ENCODE measurements around the gene SGSM2.

DNA sequence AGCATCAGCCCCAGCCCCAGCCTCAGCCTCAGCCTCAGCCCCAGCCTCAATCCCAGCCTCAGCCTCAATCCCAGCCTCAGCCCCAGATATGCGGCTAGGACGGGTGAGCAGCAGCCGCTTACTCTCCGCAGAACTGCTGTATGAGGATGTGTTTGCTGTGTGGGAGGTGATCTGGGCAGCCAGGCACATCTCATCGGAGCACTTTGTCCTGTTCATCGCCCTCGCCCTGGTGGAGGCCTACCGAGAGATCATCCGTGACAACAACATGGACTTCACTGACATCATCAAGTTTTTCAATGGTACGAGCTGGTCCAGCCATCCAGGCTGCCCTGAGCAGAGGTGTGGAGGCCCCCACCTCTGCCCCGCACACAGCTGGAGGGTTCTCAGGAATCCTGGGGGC lies 41.6 kb downstream of the SGSM2 start:
- TF ChIP-seq CTCF (IDR thresholded peaks at IDR 0.05; ENCODE audit: poor library complexity, severe bottlenecking) (no peak), RAD21 (conservative IDR thresholded peaks at IDR 0.05) (no peak), EZH2 (IDR thresholded peaks at IDR 0.05; ENCODE audit: borderline replicate concordance, insufficient read depth, low read length, poor library complexity, severe bottlenecking) (no peak)
